ENCODE results near the gene USP48.
A peak's percentile ranks its signal among the peaks of the same experiment; 100 is the strongest.

Gene USP48

GRCh38 chr1:21743476-21743875, 39.5 kb downstream of the USP48 start:
- no peak for DNase-seq

DNA sequence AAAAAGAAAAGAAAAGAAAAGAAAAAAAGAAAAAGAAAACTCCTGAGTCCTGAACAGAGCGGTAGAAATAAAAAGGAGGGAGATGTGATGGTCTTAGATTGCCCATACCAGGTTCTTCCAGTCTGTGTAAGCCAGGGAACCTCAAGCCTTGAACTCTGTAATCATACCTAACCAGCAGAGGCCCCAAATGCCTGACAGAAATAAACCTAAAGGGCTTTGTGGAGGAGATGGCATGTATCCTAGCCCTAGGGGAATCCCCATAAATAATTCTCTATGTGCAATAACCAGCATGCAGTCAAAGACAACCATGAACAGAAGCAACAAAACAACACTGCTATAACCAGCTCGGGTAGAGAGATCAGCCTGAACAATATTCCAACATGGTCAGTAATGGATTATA, 40.4 kb downstream of the USP48 start:
- DNase-seq: no peak

GRCh38 chr1:21741206-21741605, 41.7 kb downstream of the USP48 start:
- no peak for DNase-seq

GRCh38 chr1:21736876-21737275, 46.1 kb downstream of the USP48 start:
- no peak for DNase-seq

- DNase-seq: no peak
These were observed 46.9 kb downstream of the USP48 start for GRCh38 chr1:21736011-21736410.

DNA sequence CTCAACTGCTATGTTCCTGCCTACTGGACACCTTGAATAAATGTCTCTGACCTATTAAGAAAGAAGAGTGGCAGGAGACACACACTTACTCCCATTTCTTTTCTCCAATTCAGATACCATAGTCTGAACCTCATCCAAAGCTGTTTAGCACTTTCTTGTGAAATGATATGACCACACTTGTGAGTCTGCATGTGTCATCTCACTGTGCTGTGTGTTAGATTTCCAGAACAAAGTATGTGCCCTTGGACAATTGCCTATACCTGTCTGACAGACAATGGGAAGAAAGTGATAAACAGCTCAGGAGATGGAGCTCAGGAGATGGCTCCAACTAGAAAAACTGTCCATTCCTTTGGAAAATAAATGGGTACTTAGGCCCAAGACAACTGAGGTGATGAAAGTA, 48.4 kb downstream of the USP48 start:
- DNase-seq: no peak

DNA sequence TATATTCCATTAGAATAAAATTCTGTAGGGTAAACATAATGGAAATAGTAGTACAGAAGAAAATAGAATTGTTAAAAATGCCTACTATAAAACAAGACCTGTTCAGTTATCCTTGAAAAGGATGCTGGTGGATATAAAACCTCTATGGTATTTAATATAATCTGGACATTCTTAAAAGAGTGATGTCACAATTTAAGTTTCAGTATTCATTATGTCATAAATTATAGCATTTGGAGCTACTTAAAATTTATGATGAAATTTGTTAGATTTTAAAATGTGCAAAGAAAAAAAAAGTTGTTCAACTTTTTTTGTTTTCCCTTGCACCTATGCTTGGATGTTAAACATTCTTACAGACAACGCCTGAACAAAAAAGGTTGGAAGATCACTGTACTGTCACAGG, 50.3 kb downstream of the USP48 start:
- no peak for DNase-seq

DNA sequence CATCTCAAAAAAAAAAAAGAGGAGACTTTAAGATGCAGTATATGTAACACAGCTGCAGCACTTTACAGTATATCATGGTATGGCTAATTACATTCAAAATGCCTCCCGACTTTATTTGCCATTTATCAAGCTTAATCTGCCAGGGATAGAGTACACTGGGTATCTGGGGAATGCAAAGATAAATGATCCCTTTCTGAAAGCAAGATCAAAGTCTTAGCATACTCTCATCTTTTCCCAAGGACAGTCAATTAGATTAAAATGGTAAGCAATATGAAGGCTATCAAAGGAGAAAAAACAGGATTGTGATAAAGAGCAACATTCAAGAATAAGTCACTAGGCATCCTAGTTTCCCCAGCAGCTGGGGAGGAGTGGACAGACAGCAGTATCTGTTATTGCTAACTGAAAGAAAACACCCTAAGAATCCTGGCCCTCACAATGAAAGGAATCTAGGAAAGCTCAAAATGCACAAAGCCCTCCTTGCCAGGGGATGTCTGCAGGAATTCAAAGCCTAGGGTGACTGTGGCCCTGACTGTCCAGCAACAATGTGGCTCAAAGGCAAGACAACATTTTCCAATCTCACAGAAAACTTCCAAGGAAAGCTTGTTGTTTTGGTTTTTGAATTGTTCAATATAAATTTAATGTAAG, 57.1 kb downstream of the USP48 start:
- DNase-seq: no peak

DNA sequence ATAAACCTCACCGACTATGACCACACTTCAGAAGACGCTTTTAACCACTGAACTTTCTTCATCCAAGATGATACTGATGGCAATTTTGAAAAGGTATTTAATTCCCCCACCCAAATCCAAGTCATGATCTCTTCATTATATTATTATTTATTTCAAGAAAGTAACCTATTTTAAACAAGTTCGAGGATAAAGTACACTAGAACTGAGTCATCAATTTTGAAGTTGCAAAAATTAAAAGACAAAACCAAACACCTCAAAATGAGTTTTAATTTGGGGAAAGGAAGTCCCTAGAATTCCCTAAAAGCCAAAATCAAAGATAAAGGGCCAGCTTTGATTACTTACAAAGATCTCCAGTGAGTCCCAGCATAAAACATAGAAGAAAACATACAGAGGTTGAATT, 58.4 kb downstream of the USP48 start:
- DNase-seq: no peak

GRCh38 chr1:21724098-21724497, 58.9 kb downstream of the USP48 start:
- DNase-seq: no peak

- DNase-seq: no peak
These were observed 61.5 kb downstream of the USP48 start for GRCh38 chr1:21721295-21721985.

DNA sequence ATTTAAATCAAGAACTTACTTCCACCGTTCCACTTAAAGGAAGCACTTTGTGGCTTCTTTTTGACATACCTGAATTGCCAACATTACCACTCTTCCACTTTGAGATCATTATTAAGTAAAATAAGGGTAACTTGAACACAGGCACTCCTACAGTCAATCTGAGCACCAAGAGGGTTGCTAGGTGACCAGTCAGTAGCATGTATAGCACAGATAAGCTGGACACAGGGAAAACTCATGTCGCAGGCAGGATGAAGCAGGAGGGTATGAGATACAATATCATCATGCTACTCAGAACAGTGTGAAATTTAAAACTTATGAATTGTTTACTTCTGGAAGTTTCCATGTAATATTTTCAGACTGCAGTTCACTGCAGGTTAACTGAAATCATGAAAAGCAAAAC, 66.8 kb downstream of the USP48 start:
- no peak for DNase-seq

GRCh38 chr1:21707891-21708290, 75.1 kb downstream of the USP48 start:
- no peak for DNase-seq

DNA sequence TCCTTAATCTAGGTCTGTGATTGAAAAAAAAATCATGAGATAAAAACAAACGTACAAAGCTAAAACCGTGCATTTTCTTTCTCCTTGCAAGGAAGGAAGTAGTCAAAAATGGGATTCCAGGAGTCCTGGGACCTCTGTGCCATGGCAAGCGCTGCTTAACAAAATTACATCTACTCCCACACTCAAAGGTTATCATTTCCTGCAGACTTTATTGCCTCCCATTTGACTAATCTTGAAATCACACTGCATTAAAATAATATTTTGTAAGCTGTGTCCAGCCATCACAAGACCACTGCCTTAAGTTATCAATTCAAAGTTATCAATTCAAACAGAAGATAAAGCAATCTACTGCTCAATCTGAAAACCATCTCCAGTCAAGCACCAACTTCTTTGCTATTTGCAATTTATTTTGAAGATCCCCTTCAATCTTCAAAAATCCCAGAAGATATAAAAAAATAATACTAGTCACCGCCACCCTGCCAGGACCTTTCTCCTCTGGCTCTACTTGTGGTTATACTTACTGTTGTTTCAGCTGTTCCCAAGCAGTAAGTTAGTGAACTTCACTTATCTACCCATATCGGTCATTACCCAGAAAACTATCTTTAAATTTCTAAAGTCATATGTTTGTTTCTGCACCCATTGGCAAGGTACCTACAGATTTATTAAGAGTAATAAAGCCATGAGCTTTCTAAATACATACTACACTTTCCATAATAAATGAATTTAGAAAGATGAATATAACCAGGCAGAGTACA, 75.7 kb downstream of the USP48 start:
- DNase-seq: no peak

- DNase-seq: peak in 1 of 3 experiments; percentile 5
These were observed 76.7 kb downstream of the USP48 start for GRCh38 chr1:21706151-21706835.

DNA sequence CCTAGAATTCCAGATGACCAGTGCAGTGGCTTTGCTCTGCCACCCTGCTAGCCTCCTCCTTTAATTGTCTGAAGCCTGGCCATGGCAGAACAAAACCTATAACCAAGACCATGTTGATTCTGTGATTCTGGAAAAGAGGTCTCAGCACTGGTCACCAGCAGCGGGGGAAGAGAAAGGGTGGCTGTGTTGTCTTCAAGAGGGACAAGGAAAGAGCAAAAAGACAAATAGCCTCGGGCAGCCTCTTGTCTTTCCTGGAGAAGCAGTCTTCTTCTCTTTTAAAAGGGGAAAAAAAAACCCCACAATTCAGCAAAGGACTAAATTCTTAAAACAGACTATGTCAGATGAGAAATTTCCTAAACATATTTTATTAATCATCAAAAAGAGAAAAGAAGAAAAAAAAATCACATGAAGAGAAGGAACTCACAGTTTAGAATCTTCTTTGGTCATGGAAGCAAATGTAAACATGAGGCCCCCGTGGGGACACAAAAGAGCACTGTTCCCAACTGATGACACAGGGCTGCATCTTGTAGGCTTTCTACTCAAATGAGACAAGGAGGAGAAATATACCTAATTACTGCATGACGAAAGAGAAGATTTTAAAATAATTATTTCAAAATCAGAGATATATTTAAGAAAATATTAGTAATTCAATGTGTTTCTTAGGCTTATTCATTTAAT, 77.5 kb downstream of the USP48 start:
- DNase-seq: no peak

GRCh38 chr1:21704145-21704544, 78.8 kb downstream of the USP48 start:
- no peak for DNase-seq

DNA sequence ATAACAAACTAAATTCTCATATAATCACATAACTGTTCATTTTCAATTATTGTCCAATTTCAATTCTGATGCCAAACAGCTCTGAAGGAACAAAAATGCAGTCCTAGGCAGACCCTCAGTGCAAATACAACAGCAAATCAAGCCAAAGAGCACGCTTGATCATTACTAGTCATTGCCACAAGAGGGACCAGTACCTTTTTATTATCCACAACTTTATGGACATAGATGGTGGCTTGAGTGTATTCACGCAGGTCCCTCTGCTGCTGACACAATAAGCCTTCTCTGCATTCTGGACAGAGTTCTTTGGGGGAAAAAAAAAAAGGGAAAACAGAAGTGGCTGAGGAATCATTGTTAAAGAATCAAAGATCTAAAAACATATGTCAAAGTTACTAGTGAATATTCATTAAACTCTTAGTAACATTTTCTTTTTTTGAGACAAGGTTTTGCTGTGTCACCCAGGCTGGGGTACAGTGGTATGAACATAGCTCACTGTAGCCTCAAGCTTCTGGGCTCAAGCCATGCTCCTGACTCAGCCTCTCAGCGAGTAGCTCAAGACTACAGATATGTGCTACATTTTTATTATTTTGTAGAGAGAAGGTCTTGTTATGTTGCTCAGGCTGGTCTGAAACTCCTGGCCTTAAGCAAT, 79.5 kb downstream of the USP48 start:
- peak in 1 of 3 experiments; percentile 52 for DNase-seq

GRCh38 chr1:21702780-21703179, 80.2 kb downstream of the USP48 start:
- DNase-seq: no peak

DNA sequence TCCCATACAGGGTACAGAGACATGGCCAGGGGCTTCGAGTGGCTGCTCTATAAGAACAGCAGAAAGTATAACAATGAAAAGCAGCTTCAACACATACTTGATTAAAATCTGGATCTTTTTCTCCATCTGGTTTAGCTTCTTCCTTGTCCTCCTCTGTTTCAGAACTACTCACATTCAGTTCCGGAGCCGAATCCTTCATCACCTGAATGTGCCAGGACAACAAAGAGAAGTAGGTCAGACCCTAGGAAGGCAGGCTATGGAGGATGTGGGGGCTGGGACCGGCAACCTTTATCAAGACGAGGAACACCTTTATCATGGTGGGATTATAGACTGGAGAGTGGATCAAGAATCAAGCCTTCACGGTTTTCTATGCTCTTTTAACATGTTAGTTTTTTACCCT, 81.5 kb downstream of the USP48 start:
- no peak for DNase-seq

DNA sequence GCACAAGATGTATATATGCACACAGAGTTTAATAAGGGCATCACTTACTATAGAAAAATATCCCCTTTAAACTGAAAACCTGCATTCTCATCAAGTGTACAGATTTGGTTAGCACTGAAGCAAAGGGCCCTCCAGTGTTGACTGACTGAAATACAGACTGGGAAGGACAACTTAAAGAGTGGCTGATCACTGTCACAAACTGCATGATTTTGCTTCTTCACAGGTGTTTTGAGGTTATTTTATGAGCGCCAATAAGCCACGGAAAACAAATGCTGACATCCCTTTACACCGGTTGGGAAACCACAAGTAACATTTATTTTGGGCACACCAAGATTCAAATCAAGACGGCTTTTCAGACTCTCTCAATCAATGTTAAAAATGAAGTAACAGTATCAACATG, 82.9 kb downstream of the USP48 start:
- DNase-seq: no peak

DNA sequence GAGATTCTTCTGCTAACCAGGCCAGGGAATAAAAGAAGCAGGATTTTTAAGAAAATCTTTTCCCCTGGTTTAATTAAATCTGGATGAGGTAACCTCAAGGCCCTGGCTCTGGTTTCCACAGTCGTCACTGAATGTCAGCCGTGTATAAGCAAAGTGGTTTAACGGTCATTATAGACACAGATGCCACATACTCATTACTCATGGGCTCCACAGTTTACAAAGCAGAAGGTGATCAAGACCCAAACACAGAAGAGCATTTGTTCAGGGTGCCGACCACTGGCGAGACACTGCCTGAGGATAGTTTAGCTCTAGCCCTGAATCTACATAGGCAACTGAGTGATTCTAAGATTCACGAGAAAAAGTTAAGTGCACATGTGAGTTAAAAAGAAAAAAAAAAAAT, 86.0 kb downstream of the USP48 start:
- DNase-seq: no peak

Data from NCI-H1417 (cell line).